Progenitor cell of endocrine pancreas (in vitro differentiated cells): ENCODE data around the gene CH25H. TPM values are rescaled to one million over a fixed set of nuclear protein-coding genes. Genes with fewer than 3 reads are reported as not detected.

ENCODE experiments used
- DNase-seq: peaks from one replicate; pipeline ENCODE4 v3.0.0; 2021; ENCODE audit warnings: low spot score; ENCODE audit not compliant: unreplicated experiment
- H3K27ac Mint-ChIP-seq: 2 replicates; pipeline ENCODE4 v1.8.0; 2021; ENCODE audit warnings: mild to moderate bottlenecking, moderate library complexity, mixed read lengths
- H3K27me3 Mint-ChIP-seq: 2 replicates; pipeline ENCODE4 v1.8.0; 2021; ENCODE audit warnings: mixed read lengths
- H3K36me3 Mint-ChIP-seq: 2 replicates; pipeline ENCODE4 v1.8.0; 2022; ENCODE audit warnings: mixed read lengths; ENCODE audit not compliant: insufficient read depth
- H3K4me1 Mint-ChIP-seq: 2 replicates; pipeline ENCODE4 v1.8.0; 2021; ENCODE audit warnings: low read depth, mixed read lengths
- H3K4me3 Mint-ChIP-seq: 2 replicates; pipeline ENCODE4 v1.8.0; 2021; ENCODE audit warnings: low read depth, mild to moderate bottlenecking, moderate library complexity, mixed read lengths
- H3K9me3 Mint-ChIP-seq: 2 replicates; pipeline ENCODE4 v1.8.0; 2021; ENCODE audit warnings: low read depth, mixed read lengths
- CTCF ChIP-seq: fragments of 200-600 bp; sonication (generic); IDR thresholded peaks from one replicate; pipeline ENCODE4 v1.5.0; 2021; ENCODE audit warnings: antibody characterized with exemption, mild to moderate bottlenecking; ENCODE audit not compliant: unreplicated experiment
- total RNA-seq: library from RNA; stranded (reverse); gene quantifications from 2 replicates; pipeline ENCODE4 v1.2.1, GENCODE V29; 2021

The CH25H gene
- total RNA-seq, 1 donor from 2014 or later, result not detected

GRCh38 chr10:89242840-89243568 is 35.9 kb upstream of the CH25H start:
- H3K27ac Mint-ChIP-seq, result no peak overlapping the region
- no peak overlapping the region for H3K4me3 Mint-ChIP-seq
- no peaks in the 10 kb centered on the region for H3K36me3 Mint-ChIP-seq

GRCh38 chr10:89242345-89242684 is 35.2 kb upstream of the CH25H start:
- Mint-ChIP-seq H3K4me1 (no peaks in the 10 kb centered on the region), H3K27ac (no peak overlapping the region), H3K36me3 (no peaks in the 10 kb centered on the region), H3K4me3 (no peak overlapping the region), H3K9me3 (no peaks in the 10 kb centered on the region), H3K27me3 (no peaks in the 10 kb centered on the region)
- DNase-seq, result no peak
- no peak for TF ChIP-seq CTCF

More at GRCh38 chr10:89242840-89243568, 35.9 kb upstream of the CH25H start:
- Mint-ChIP-seq H3K27me3 (no peaks in the 10 kb centered on the region), H3K4me1 (no peaks in the 10 kb centered on the region), H3K9me3 (no peaks in the 10 kb centered on the region)
- no peak for TF ChIP-seq CTCF
- DNase-seq, result no peak

- Mint-ChIP-seq H3K36me3 (no peaks in the 10 kb centered on the region), H3K9me3 (no peaks in the 10 kb centered on the region), H3K27me3 (no peaks in the 10 kb centered on the region), H3K27ac (no peak overlapping the region), H3K4me1 (no peaks in the 10 kb centered on the region), H3K4me3 (no peak overlapping the region)
- DNase-seq, result no peak
- no peak for TF ChIP-seq CTCF
These were observed 34.6 kb upstream of the CH25H start for GRCh38 chr10:89241486-89242344.

- Mint-ChIP-seq H3K36me3 (no peaks in the 10 kb centered on the region), H3K27me3 (no peaks in the 10 kb centered on the region), H3K27ac (no peak overlapping the region), H3K9me3 (no peaks in the 10 kb centered on the region), H3K4me3 (no peak overlapping the region), H3K4me1 (no peaks in the 10 kb centered on the region)
- no peak for DNase-seq
- no peak for TF ChIP-seq CTCF
These were observed 33.9 kb upstream of the CH25H start for GRCh38 chr10:89241026-89241425.

- no peak for DNase-seq
- Mint-ChIP-seq H3K4me1 (no peaks in the 10 kb centered on the region), H3K9me3 (no peaks in the 10 kb centered on the region), H3K4me3 (no peak overlapping the region), H3K27ac (no peak overlapping the region), H3K36me3 (no peaks in the 10 kb centered on the region), H3K27me3 (no peaks in the 10 kb centered on the region)
- no peak for TF ChIP-seq CTCF
These were observed 33.4 kb upstream of the CH25H start for GRCh38 chr10:89240519-89240918.
